LNCAP (cell line): Measurements from ENCODE around the gene TNRC6B.

Source experiments
- CTCF ChIP-seq: fragments of 450-650 bp; IDR thresholded peaks from 2 replicates; pipeline ENCODE4 v1.5.1; 2017; ENCODE audit warnings: mild to moderate bottlenecking

The TNRC6B gene

GRCh38 chr22:40329466-40329865 is 151.7 kb downstream of the TNRC6B start:
- TF ChIP-seq CTCF = no peak

- TF ChIP-seq CTCF = no peak
Measured at GRCh38 chr22:40330086-40330485, 152.4 kb downstream of the TNRC6B start.

DNA sequence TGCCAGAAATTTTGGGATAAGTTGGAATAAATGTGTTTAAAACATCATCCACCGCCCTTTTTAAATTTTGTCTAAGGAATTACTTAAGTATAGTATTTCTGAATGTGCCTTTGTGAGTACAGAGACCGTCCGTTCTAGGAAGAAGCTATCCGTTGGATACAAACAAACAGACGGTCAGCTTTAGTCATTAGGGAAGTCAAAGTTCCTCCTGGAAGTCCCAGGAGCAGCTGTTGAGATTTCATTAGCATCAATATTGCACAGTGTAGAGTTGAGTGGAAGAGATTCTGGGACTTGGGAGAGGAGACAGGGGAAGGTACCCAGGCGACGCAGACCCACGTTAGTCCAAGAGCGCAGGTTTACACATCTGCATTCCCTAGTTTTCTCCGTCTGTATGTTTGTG is 152.9 kb downstream of the TNRC6B start:
- TF ChIP-seq CTCF = no peak

DNA sequence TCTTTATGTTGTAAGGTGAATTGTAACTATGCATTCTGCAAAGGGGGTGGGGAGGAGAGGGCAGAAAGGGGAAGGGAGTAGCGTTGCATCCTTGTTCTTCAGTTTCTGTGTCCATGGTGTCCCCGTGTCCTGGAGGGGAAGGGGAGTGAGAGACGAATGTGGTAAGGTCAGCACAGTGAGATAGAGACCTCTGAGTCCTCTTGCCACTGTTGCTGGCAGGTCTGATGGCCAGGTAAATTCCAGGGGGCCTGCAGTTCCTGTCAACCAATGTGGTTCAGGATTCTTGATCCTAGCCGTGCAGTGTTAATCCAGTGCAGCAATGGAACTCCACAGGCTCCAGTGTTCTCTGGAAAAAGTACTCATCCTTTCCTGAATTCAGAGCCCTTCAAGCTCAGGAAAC is 154.0 kb downstream of the TNRC6B start:
- no peak for TF ChIP-seq CTCF

GRCh38 chr22:40332319-40332781 is 154.6 kb downstream of the TNRC6B start:
- no peak for TF ChIP-seq CTCF

DNA sequence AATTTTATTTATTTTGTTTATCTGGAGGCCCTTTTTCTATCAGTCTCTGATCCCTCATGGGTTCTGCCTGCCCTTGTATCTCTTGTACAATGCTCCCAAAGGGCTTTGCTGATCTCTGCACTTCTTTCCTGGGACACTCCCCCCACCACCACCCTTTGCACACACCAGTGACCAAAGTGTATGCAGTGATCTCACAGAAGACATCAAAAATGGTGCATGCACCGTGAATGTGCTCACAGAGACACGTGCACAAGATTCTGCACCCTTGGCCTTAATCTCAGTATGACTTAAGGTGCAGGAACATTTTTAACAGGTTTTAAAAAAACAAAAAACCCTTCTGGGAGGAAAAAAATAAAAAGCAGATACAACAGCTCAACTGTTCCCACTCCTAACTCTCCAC is 156.3 kb downstream of the TNRC6B start:
- TF ChIP-seq CTCF = no peak

DNA sequence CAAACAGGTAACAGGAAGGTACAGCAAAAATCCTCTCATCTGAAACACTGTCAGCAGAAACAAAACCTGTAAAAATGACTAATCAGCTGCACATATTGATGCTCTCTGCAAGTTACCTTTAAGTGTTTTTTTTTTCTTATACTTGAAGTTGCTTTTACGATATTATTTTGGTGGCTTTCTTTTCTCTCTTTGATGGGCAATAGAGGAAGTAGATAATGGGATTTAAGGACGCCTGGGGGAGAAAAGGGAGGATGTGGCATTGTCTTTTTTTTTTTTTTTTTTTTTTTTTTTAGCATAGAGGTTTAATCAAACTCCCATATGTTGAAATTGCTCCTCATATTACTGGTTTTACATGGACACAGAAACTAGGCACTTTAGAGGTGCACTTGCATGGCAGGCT is 157.2 kb downstream of the TNRC6B start:
- no peak for TF ChIP-seq CTCF

GRCh38 chr22:40335358-40335757 is 157.6 kb downstream of the TNRC6B start:
- no peak for TF ChIP-seq CTCF
